ENCODE results near the gene DLL1.

- TF ChIP-seq CTCF (IDR thresholded peaks at IDR 0.05) (no peak), POLR2A (IDR thresholded peaks at IDR 0.05) (no peak)
Observed at GRCh38 chr6:170236131-170236836, 54.6 kb downstream of the DLL1 start.
